ENCODE data around the gene KRTAP12-1. TPM values are rescaled to one million over a fixed set of nuclear protein-coding genes. Genes with fewer than 3 reads are reported as not detected.

KRTAP12-1 gene
- total and polyA plus RNA-seq, 9 of the 15 experiments (the other 6 are each of a cell fraction or from before 2014, with no cell fraction given) = not detected

DNA sequence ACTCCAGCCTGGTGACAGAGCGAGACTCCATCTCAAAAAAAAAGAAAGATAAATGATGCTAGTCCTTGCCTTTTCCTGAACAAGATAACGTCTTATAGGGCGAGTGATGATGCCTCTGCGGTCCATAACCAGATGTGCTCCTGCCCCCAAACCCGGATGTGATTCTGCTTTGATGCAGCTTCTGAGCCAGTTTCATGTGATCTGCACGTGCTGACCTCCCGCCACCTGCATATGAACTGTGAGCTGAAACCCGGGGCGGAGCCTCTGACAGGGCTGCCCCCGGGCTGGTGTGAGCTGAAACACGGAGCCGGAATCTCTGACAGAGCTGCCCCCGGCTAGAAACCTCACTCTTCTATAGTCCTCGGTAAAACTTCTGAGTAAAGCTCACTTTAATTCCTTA, 28.8 kb downstream of the KRTAP12-1 start:
- Histone ChIP-seq H3K4me1 (replicated peaks in 1 of 2; ENCODE audit: control insufficient read depth in 2 of 2, insufficient read depth in 2 of 2, low read length in 2 of 2) (peaks cover 0 to 8% of the 10 kb centered on the region in 2 experiments; a peak in 2 of 5 replicates), H4K20me1 (replicated peaks; ENCODE audit: control insufficient read depth, insufficient read depth, low read length) (no peaks in the 10 kb centered on the region), H3K4me2 (ENCODE audit: insufficient read depth, low read length) (no peak overlapping the region), H3K36me3 (ENCODE audit: control insufficient read depth, insufficient read depth, low read length) (no peaks in the 10 kb centered on the region), H3K27ac (ENCODE audit: extremely low read depth, low read depth, low read length) (no peak overlapping the region), H3K9ac (ENCODE audit: insufficient read depth in 1 of 2, low read depth in 2 of 2, low read length in 2 of 2) (no peak overlapping the region), H3K27me3 (ENCODE audit: control insufficient read depth in 2 of 2, insufficient read depth in 2 of 2, low read length in 2 of 2) (peaks cover 13 to 62% of the 10 kb centered on the region in 2 experiments; a peak in 4 of 5 replicates), H3K9me1 (ENCODE audit: control insufficient read depth, insufficient read depth, low read length) (no peaks in the 10 kb centered on the region), H3K4me3 (no peak overlapping the region), H3K79me2 (ENCODE audit: control insufficient read depth, insufficient read depth, low read length) (no peaks in the 10 kb centered on the region), H2AFZ (ENCODE audit: low read depth, low read length) (no peak overlapping the region), H3K9me3 (replicated peaks; ENCODE audit: control insufficient read depth, insufficient read depth, low read depth, low read length) (no peaks in the 10 kb centered on the region)
- 0% methylated on average over 14 of the region's 14 CpGs for WGBS (ENCODE audit: insufficient coverage, low coverage, missing lambda C conversion rate)
- CTCF ChIA-PET (ENCODE audit: low intra/inter-chr PET ratio) = no interaction called here
- in situ Hi-C loops (cut with MboI) (no loop called here), intact Hi-C loops (cut with micrococcal nuclease) (no loop called here)
- BruUV-seq (replicated peaks) = no TSS peak
- POLR2A ChIA-PET = interaction anchor here (0.6 to 0.8 kb wide), 2 partner anchors 11 to 73 kb away, joined by 3 to 4 read pairs; no protein-coding TSS in a partner anchor
- ATAC-seq (peak; percentile 59), FAIRE-seq (no peak), DNase-seq (ENCODE audit: extremely low read depth in 1 of 4, low spot score in 3 of 4) (peak; percentile 9 to 43 (median 29))
- TF ChIP-seq, protein P1, sequence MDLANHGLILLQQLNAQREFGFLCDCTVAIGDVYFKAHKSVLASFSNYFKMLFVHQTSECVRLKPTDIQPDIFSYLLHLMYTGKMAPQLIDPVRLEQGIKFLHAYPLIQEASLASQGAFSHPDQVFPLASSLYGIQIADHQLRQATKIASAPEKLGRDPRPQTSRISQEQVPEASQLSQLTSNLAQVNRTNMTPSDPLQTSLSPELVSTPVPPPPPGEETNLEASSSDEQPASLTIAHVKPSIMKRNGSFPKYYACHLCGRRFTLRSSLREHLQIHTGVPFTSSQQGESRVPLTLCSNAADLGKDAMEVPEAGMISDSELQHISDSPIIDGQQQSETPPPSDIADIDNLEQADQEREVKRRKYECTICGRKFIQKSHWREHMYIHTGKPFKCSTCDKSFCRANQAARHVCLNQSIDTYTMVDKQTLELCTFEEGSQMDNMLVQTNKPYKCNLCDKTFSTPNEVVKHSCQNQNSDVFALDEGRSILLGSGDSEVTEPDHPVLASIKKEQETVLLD (IDR thresholded peaks at IDR 0.05) = no peak
- TF ChIP-seq SRSF3 (IDR thresholded peaks at IDR 0.05; ENCODE audit: insufficient read depth, low read length) (no peak), ETS2 (tag; IDR thresholded peaks at IDR 0.05; ENCODE audit: borderline replicate concordance, poor library complexity, severe bottlenecking) (no peak), NR2C2 (CRISPR knock-in tag; IDR thresholded peaks at IDR 0.05) (no peak), NR2C2 (tag; IDR thresholded peaks at IDR 0.05) (peak; percentile 77), GATAD2A (IDR thresholded peaks at IDR 0.05) (no peak), CBFA2T2 (conservative IDR thresholded peaks at IDR 0.05) (no peak), ETV1 (tag; conservative IDR thresholded peaks at IDR 0.05; ENCODE audit: low read depth) (peak; percentile 29; the same call in 1 of the 2 replicates), ZFX (CRISPR knock-in tag; IDR thresholded peaks at IDR 0.05) (no peak), ZNF586 (CRISPR knock-in tag; conservative IDR thresholded peaks at IDR 0.05) (no peak), CTBP1 (IDR thresholded peaks at IDR 0.05; ENCODE audit: borderline replicate concordance) (peak; percentile 48; the same call in 1 of the 2 replicates), ELF2 (CRISPR knock-in tag; IDR thresholded peaks at IDR 0.05) (no peak), ZNF507 (tag; conservative IDR thresholded peaks at IDR 0.05) (no peak)
- TF ChIP-seq, protein P2, sequence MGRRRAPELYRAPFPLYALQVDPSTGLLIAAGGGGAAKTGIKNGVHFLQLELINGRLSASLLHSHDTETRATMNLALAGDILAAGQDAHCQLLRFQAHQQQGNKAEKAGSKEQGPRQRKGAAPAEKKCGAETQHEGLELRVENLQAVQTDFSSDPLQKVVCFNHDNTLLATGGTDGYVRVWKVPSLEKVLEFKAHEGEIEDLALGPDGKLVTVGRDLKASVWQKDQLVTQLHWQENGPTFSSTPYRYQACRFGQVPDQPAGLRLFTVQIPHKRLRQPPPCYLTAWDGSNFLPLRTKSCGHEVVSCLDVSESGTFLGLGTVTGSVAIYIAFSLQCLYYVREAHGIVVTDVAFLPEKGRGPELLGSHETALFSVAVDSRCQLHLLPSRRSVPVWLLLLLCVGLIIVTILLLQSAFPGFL (CRISPR knock-in tag; IDR thresholded peaks at IDR 0.05) = no peak
- TF ChIP-seq, protein P3, sequence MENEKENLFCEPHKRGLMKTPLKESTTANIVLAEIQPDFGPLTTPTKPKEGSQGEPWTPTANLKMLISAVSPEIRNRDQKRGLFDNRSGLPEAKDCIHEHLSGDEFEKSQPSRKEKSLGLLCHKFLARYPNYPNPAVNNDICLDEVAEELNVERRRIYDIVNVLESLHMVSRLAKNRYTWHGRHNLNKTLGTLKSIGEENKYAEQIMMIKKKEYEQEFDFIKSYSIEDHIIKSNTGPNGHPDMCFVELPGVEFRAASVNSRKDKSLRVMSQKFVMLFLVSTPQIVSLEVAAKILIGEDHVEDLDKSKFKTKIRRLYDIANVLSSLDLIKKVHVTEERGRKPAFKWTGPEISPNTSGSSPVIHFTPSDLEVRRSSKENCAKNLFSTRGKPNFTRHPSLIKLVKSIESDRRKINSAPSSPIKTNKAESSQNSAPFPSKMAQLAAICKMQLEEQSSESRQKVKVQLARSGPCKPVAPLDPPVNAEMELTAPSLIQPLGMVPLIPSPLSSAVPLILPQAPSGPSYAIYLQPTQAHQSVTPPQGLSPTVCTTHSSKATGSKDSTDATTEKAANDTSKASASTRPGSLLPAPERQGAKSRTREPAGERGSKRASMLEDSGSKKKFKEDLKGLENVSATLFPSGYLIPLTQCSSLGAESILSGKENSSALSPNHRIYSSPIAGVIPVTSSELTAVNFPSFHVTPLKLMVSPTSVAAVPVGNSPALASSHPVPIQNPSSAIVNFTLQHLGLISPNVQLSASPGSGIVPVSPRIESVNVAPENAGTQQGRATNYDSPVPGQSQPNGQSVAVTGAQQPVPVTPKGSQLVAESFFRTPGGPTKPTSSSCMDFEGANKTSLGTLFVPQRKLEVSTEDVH (IDR thresholded peaks at IDR 0.05; ENCODE audit: low read depth, partially characterized antibody) = peak; percentile 60
- TF ChIP-seq, protein P4, sequence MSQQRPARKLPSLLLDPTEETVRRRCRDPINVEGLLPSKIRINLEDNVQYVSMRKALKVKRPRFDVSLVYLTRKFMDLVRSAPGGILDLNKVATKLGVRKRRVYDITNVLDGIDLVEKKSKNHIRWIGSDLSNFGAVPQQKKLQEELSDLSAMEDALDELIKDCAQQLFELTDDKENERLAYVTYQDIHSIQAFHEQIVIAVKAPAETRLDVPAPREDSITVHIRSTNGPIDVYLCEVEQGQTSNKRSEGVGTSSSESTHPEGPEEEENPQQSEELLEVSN (IDR thresholded peaks at IDR 0.05; ENCODE audit: borderline replicate concordance in 1 of 2, extremely low read depth in 1 of 2, insufficient read depth in 1 of 2, insufficient read length in 1 of 2, low read depth in 1 of 2, low read length in 1 of 2, poor library complexity in 1 of 2, severe bottlenecking in 1 of 2) = peak in 1 of 2 experiments; percentile 86
